Prostate gland (tissue), 2 donors: ENCODE measurements around the gene RABGAP1.

Experiments used
- CTCF ChIP-seq, 4 experiments: fragments of 200-600 bp in 2 of 4; fragments of 450-650 bp in 2 of 4; sonication (generic) in 2 of 4; IDR thresholded peaks; 1 replicate in 3 of 4; 2 replicates in 1 of 4; pipeline ENCODE4 v1.5.1; 2016 to 2019; ENCODE audit warnings: antibody characterized with exemption in 4 of 4, mild to moderate bottlenecking in 2 of 4, moderate library complexity in 2 of 4
- POLR2A ChIP-seq: fragments of 450-650 bp; IDR thresholded peaks from one replicate; pipeline ENCODE4 v1.6.1; 2016; ENCODE audit warnings: antibody characterized with exemption, mild to moderate bottlenecking
- POLR2AphosphoS5 ChIP-seq: sonication (generic); formaldehyde crosslinking; IDR thresholded peaks from one replicate; pipeline ENCODE4 v1.6.1; 2017; ENCODE audit warnings: antibody characterized with exemption

GRCh38 chr9:123090198-123090896 lies 149.5 kb downstream of the RABGAP1 start:
- TF ChIP-seq CTCF (IDR thresholded peaks at IDR 0.05) (no peak), POLR2A (no peak), POLR2AphosphoS5 (no peak)
